Prostate gland (tissue), 2 donors: Measurements from ENCODE around the gene NLN.

ENCODE experiments used
- POLR2A ChIP-seq: fragments of 450-650 bp; IDR thresholded peaks from one replicate; pipeline ENCODE4 v1.6.1; 2016; ENCODE audit warnings: antibody characterized with exemption, mild to moderate bottlenecking
- POLR2AphosphoS5 ChIP-seq: sonication (generic); formaldehyde crosslinking; IDR thresholded peaks from one replicate; pipeline ENCODE4 v1.6.1; 2017; ENCODE audit warnings: antibody characterized with exemption
- TF ChIP-seq, protein P1 (sequence below), 4 experiments: fragments of 200-600 bp in 2 of 4; fragments of 450-650 bp in 2 of 4; sonication (generic) in 2 of 4; IDR thresholded peaks; 1 replicate in 3 of 4; 2 replicates in 1 of 4; pipeline ENCODE4 v1.5.1; 2016 to 2019; ENCODE audit warnings: antibody characterized with exemption in 4 of 4, mild to moderate bottlenecking in 2 of 4, moderate library complexity in 2 of 4

DNA sequence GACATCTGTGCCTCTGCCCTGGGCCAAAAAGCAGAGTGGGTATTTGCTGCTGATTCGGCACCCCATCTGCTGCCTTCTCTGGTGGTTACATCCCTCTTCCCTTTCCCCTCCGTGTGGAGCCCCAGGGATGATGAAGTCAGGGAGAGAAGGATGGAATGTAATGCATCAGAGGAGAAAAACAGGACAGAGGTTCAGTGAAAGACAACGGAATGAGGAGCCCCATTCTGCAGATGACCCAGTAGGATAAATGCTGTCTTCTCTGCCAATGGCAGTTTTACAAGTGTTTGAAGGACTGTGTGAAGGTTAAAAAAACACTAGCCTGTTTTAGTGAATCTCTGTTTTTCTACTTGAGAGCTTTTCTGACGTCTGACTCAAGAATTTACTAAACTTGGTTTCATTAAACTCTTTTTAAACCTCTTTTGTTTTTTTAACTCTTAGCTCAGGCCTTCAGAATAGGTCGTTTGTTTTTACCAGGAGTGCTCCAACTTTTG, 86.3 kb downstream of the NLN start:
- TF ChIP-seq POLR2A (no peak), POLR2AphosphoS5 (no peak)
- TF ChIP-seq, protein P1, sequence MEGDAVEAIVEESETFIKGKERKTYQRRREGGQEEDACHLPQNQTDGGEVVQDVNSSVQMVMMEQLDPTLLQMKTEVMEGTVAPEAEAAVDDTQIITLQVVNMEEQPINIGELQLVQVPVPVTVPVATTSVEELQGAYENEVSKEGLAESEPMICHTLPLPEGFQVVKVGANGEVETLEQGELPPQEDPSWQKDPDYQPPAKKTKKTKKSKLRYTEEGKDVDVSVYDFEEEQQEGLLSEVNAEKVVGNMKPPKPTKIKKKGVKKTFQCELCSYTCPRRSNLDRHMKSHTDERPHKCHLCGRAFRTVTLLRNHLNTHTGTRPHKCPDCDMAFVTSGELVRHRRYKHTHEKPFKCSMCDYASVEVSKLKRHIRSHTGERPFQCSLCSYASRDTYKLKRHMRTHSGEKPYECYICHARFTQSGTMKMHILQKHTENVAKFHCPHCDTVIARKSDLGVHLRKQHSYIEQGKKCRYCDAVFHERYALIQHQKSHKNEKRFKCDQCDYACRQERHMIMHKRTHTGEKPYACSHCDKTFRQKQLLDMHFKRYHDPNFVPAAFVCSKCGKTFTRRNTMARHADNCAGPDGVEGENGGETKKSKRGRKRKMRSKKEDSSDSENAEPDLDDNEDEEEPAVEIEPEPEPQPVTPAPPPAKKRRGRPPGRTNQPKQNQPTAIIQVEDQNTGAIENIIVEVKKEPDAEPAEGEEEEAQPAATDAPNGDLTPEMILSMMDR (IDR thresholded peaks at IDR 0.05) = no peak
